CD4-positive, alpha-beta memory T cell (primary cell): ENCODE measurements around the gene THEM5. TPM values are rescaled to one million over a fixed set of nuclear protein-coding genes. Genes with fewer than 3 reads are reported as not detected.

Experiments
- CTCF ChIA-PET: fragments of 350-600 bp; sonication (Branson Sonifier 250); formaldehyde crosslinking; loops from one replicate; lab custom pipeline; 2021; ENCODE audit warnings: inconsistent platforms; ENCODE audit not compliant: partially characterized antibody; lab: Charles Lee
- POLR2A ChIA-PET: fragments of 350-600 bp; sonication (Branson Sonifier 250); formaldehyde crosslinking; loops from one replicate; lab custom pipeline; 2021; ENCODE audit not compliant: partially characterized antibody; lab: Charles Lee
- DNase-seq, 5 donors: peaks; one replicate each; pipeline versions ENCODE4 v3.0.0 to v3.0.0-alpha.2; 2020 to 2022; ENCODE audit warnings: mixed read lengths in 1 of 5
- H3K27ac ChIP-seq: one replicate; pipeline ENCODE4 v1.7.0; 2013; ENCODE audit warnings: low read depth, low read length
- H3K27me3 ChIP-seq: 2 replicates; pipeline ENCODE4 v1.7.0; 2013; ENCODE audit warnings: mild to moderate bottlenecking, low read length, moderate library complexity; ENCODE audit not compliant: insufficient read depth
- H3K36me3 ChIP-seq: 2 replicates; pipeline ENCODE4 v1.7.0; 2013; ENCODE audit warnings: mild to moderate bottlenecking, low read length, moderate library complexity; ENCODE audit not compliant: insufficient read depth
- H3K4me1 ChIP-seq: 2 replicates; pipeline ENCODE4 v1.7.0; 2013; ENCODE audit warnings: mild to moderate bottlenecking, low read length, moderate library complexity; ENCODE audit not compliant: insufficient read depth
- H3K4me3 ChIP-seq, 2 donors: one replicate each; pipeline ENCODE4 v1.7.0; 2013; ENCODE audit warnings: low read length in 2 of 2, mild to moderate bottlenecking in 1 of 2
- H3K9me3 ChIP-seq, 2 donors: one replicate each; pipeline ENCODE4 v1.7.0; 2013; ENCODE audit warnings: low read length in 2 of 2, control low read depth in 1 of 2; ENCODE audit not compliant: control insufficient read depth in 1 of 2
- H3K27ac Mint-ChIP-seq, 7 donors: one replicate each; pipeline ENCODE4 v1.8.0; 2020 to 2021; ENCODE audit warnings: mixed read lengths in 7 of 7, mild to moderate bottlenecking in 6 of 7, inconsistent platforms in 3 of 7, moderate library complexity in 3 of 7
- H3K27me3 Mint-ChIP-seq, 2 donors: one replicate each; pipeline ENCODE4 v1.8.0; 2020 to 2021; ENCODE audit warnings: mixed read lengths in 2 of 2
- H3K36me3 Mint-ChIP-seq, 2 donors: one replicate each; pipeline ENCODE4 v1.8.0; 2020 to 2021; ENCODE audit warnings: mixed read lengths in 2 of 2, inconsistent platforms in 1 of 2, mild to moderate bottlenecking in 1 of 2
- H3K4me1 Mint-ChIP-seq, 4 donors: one replicate each; pipeline ENCODE4 v1.8.0; 2020 to 2021; ENCODE audit warnings: mixed read lengths in 4 of 4, mild to moderate bottlenecking in 1 of 4
- H3K4me3 Mint-ChIP-seq, 8 donors: one replicate each; pipeline ENCODE4 v1.8.0; 2020 to 2021; ENCODE audit warnings: mixed read lengths in 8 of 8, mild to moderate bottlenecking in 7 of 8, moderate library complexity in 6 of 8, inconsistent platforms in 3 of 8
- H3K9me3 Mint-ChIP-seq, 8 donors: one replicate each; pipeline ENCODE4 v1.8.0; 2020 to 2021; ENCODE audit warnings: mixed read lengths in 8 of 8, mild to moderate bottlenecking in 5 of 8, inconsistent platforms in 3 of 8, moderate library complexity in 1 of 8
- intact Hi-C: fragments of 100-400 bp; cut with micrococcal nuclease; formaldehyde crosslinking; loops from one replicate; pipeline ENCODE4 v1.15.1; 2023
- polyA plus RNA-seq, 2 donors: library from polyadenylated mRNA; unstranded; fragments of 300-500 nt; fragmentation: Illumina TruSeq; gene quantifications; one replicate each; pipeline ENCODE4 v1.2.3, GENCODE V29; 2021
- total RNA-seq, 2 experiments: library from RNA; stranded (reverse); gene quantifications; one replicate each; pipeline ENCODE4 v1.2.3, GENCODE V29; 2021

Gene THEM5
- total and polyA plus RNA-seq, 4 experiments from 2014 or later, result 0.40 TPM; not detected in 3

DNA sequence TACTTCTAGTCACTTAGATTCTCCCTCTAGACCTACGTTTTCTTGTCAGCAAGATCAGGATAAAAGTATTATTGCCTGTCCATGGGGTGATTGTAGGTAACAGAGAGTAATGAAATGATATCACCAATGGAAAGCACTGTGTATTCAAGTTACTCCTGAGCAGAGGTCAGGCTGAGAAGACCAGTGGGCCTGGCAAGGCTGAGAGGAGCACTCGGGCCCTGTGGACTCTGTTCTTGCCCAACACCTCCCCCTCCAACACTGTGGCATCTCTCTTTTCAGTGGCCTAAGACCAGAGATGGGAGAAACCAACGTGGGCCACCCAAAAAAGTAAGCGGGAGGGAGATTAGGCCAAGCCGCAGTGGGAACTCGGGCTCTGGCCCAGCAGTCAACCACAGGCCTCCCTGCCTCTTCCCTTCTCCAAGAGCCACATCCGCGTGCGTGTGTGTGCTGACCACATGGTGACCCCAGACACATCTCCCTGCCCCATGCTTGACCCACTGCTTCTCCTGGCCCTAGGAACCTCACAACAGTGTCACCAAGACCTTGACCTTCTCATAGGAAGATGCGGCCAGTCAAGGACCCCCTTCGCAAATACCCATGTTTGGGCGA is 34.2 kb downstream of the THEM5 start:
- Histone ChIP-seq H3K27me3 (no peaks in the 10 kb centered on the region), H3K27ac (peak overlapping the region; percentile 43), H3K9me3 (no peaks in the 10 kb centered on the region), H3K4me1 (peaks cover 89% of the 10 kb centered on the region), H3K4me3 (no peak overlapping the region), H3K36me3 (no peaks in the 10 kb centered on the region)
- peak overlapping the region; percentile 78 to 95 (median 90) for H3K27ac Mint-ChIP-seq
- intact Hi-C loops, result no loop called here
- ChIA-PET CTCF (interaction anchor here (1.8 to 3.7 kb wide), 2 partner anchors 11 to 17 kb away, joined by 8 to 22 read pairs; no protein-coding TSS in a partner anchor), POLR2A (interaction anchor here (3.5 to 14.6 kb wide), 3 partner anchors 8 to 20 kb away, joined by 16 to 233 read pairs (median 127); partner anchors contain the start of genes C2CD4D and RORC)
- no peaks in the 10 kb centered on the region for H3K27me3 Mint-ChIP-seq
- no peaks in the 10 kb centered on the region for H3K9me3 Mint-ChIP-seq
- H3K4me3 Mint-ChIP-seq, result peak overlapping the region; percentile 41 to 89 (median 73)
- DNase-seq, result no peak
- H3K36me3 Mint-ChIP-seq, result peaks cover 8 to 15% of the 10 kb centered on the region in 2 donors
- H3K4me1 Mint-ChIP-seq, result peaks cover 63 to 98% (median 78%) of the 10 kb centered on the region in 4 donors

DNA sequence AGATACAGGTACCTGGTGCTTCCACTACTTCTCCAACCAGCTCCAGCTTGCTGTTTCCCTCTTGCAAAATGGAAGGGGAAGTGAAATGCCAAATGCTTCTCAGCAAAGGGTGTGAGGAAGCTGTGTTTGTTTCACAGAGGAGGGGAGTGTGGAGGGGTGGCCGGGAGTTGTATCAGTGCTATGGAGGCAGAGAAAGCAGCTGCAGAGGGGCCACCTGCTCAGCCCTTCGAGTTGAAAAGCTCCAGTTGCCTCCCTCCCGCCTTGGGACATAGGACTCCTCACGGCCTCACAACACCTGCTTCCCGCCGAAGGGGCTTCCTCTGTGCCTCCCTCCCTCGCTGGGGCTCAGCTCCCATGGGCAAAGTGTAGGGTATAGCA is 36.2 kb downstream of the THEM5 start:
- ChIA-PET POLR2A (interaction anchor here (0.6 to 14.6 kb wide), 5 partner anchors 12 to 191 kb away, joined by 3 to 233 read pairs (median 19); partner anchors contain the start of genes C2CD4D, MRPL9, RORC and TDRKH), CTCF (interaction anchor here (0.9 to 4.8 kb wide), 7 partner anchors 9 to 54 kb away, joined by 3 to 37 read pairs (median 4); partner anchors contain the start of gene MRPL9)
- intact Hi-C loops, result no loop called here
- Mint-ChIP-seq H3K27ac (peak overlapping the region; percentile 49 to 95 (median 88)), H3K4me3 (peak overlapping the region in 7 of 8 donors; percentile 30 to 75 (median 50)), H3K9me3 (no peaks in the 10 kb centered on the region), H3K36me3 (peaks cover 14 to 20% of the 10 kb centered on the region in 2 donors), H3K27me3 (no peaks in the 10 kb centered on the region), H3K4me1 (peaks cover 72 to 100% (median 88%) of the 10 kb centered on the region in 4 donors)
- Histone ChIP-seq H3K27ac (peak overlapping the region; percentile 43), H3K9me3 (no peaks in the 10 kb centered on the region), H3K4me3 (no peak overlapping the region), H3K4me1 (peaks cover 98% of the 10 kb centered on the region), H3K36me3 (no peaks in the 10 kb centered on the region), H3K27me3 (no peaks in the 10 kb centered on the region)
- DNase-seq, result no peak

- no peaks in the 10 kb centered on the region for H3K36me3 ChIP-seq
- ChIA-PET POLR2A (interaction anchor here (0.6 to 14.6 kb wide), 7 partner anchors 13 to 191 kb away, joined by 3 to 233 read pairs (median 19); partner anchors contain the start of genes C2CD4D, MRPL9, RORC and TDRKH), CTCF (interaction anchor here (0.9 to 4.8 kb wide), 8 partner anchors 9 to 185 kb away, joined by 3 to 37 read pairs (median 4); partner anchors contain the start of genes MRPL9 and TDRKH)
- Mint-ChIP-seq H3K4me1 (peaks cover 70 to 99% (median 86%) of the 10 kb centered on the region in 4 donors), H3K27ac (peak overlapping the region; percentile 88 to 95 (median 92)), H3K36me3 (peaks cover 14 to 20% of the 10 kb centered on the region in 2 donors), H3K4me3 (peak overlapping the region; percentile 7 to 85 (median 76)), H3K27me3 (no peaks in the 10 kb centered on the region), H3K9me3 (no peaks in the 10 kb centered on the region)
- H3K27ac ChIP-seq, result peak overlapping the region; percentile 49
- peak overlapping the region in 1 of 2 donors; percentile 38 for H3K4me3 ChIP-seq
- peaks cover 99% of the 10 kb centered on the region for H3K4me1 ChIP-seq
- no peaks in the 10 kb centered on the region for H3K27me3 ChIP-seq
- intact Hi-C loops, result no loop called here
- no peak for DNase-seq
- H3K9me3 ChIP-seq, result no peaks in the 10 kb centered on the region
These were observed 36.8 kb downstream of the THEM5 start for GRCh38 chr1:151816548-151817352.

DNA sequence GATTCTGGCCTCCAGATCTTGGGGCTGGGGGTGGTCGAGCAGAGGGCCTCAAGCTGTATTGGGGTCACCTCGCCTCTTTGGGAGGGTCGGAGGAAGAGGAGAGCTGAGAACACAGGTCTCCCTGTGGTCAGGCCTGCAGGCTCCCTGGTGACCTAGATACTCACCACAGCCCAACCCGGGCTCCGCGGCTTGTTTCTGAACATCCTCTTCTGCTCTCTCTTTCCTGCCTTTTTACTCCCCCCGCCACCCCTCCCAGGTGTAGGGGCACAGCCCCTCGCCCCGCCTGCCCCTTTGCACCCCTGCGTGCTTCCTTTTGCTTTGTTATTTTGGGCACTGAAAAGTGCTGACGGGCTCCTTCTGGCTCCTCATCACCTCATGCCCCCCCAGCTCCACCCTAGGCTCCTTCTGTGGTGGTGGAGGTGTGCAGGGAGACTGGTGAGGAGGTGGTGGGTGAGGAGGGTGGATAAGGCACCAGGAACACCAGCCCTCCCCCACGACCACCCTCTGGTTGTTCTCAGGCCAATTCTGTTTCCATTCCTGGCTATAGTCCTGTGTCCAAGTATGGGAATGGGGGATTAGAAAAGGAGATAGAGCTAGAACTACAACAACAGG is 37.7 kb downstream of the THEM5 start:
- Mint-ChIP-seq H3K27ac (peak overlapping the region; percentile 84 to 95 (median 92)), H3K27me3 (no peaks in the 10 kb centered on the region), H3K36me3 (peaks cover 14 to 20% of the 10 kb centered on the region in 2 donors), H3K4me1 (peaks cover 64 to 96% (median 80%) of the 10 kb centered on the region in 4 donors), H3K9me3 (no peaks in the 10 kb centered on the region), H3K4me3 (peak overlapping the region; percentile 75 to 85 (median 79))
- Histone ChIP-seq H3K27me3 (no peaks in the 10 kb centered on the region), H3K4me1 (peaks cover 92% of the 10 kb centered on the region), H3K36me3 (no peaks in the 10 kb centered on the region), H3K9me3 (no peaks in the 10 kb centered on the region), H3K27ac (peak overlapping the region; percentile 49), H3K4me3 (peak overlapping the region; percentile 25 to 38)
- ChIA-PET POLR2A (interaction anchor here (1.0 to 14.6 kb wide), 7 partner anchors 14 to 89 kb away, joined by 3 to 233 read pairs (median 19); partner anchors contain the start of genes C2CD4D, MRPL9, RORC and TDRKH), CTCF (interaction anchor here (0.7 to 4.8 kb wide), 6 partner anchors 10 to 186 kb away, joined by 3 to 37 read pairs (median 6); partner anchors contain the start of gene TDRKH)
- peak; percentile 72 to 81 (median 78) for DNase-seq
- intact Hi-C loops, result no loop called here

DNA sequence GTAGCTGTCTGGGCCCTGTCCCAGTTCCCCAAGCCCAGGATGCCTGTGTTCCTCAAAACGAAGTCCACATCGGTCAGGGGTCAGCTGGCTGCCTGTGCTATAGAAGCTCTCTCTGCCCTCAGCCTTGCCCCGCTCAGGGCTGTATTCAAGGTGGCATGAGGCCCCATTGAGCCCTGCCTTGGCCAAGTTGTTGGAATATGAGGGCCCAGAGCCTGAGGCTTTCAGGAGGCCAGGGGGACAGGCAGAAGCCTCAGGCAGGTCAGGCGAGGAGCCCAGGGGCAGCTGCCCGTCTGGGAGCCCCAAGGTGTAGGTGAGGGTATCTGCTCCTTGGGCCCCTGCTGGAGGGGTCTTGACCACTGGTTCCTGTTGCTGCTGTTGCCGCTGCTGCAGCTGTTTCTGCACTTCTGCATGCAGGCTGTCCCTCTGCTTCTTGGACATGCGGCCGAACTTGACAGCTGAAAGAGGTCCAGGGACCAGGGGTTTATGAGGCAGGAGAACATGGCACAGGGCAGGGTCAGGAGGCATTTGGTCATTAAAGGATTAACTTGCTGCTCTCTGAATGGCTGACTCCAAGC is 38.5 kb downstream of the THEM5 start:
- POLR2A ChIA-PET, result interaction anchor here (0.6 to 14.6 kb wide), 8 partner anchors 13 to 397 kb away, joined by 3 to 233 read pairs (median 18); partner anchors contain the start of genes C2CD4D, MRPL9, RORC and TDRKH
- Histone ChIP-seq H3K27me3 (no peaks in the 10 kb centered on the region), H3K27ac (peak overlapping the region; percentile 49), H3K9me3 (no peaks in the 10 kb centered on the region), H3K4me1 (peaks cover 84% of the 10 kb centered on the region), H3K36me3 (no peaks in the 10 kb centered on the region), H3K4me3 (no peak overlapping the region)
- H3K27me3 Mint-ChIP-seq, result no peaks in the 10 kb centered on the region
- peaks cover 14 to 15% of the 10 kb centered on the region in 2 donors for H3K36me3 Mint-ChIP-seq
- no peak for DNase-seq
- H3K27ac Mint-ChIP-seq, result peak overlapping the region; percentile 75 to 95 (median 92)
- no peaks in the 10 kb centered on the region for H3K9me3 Mint-ChIP-seq
- peak overlapping the region in 7 of 8 donors; percentile 64 to 85 (median 77) for H3K4me3 Mint-ChIP-seq
- H3K4me1 Mint-ChIP-seq, result peaks cover 58 to 88% (median 74%) of the 10 kb centered on the region in 4 donors
- intact Hi-C loops, result no loop called here
- CTCF ChIA-PET, result interaction anchor here (0.7 to 4.8 kb wide), 4 partner anchors 11 to 20 kb away, joined by 3 to 37 read pairs (median 15); no protein-coding TSS in a partner anchor

- Histone ChIP-seq H3K9me3 (no peaks in the 10 kb centered on the region), H3K27me3 (no peaks in the 10 kb centered on the region), H3K27ac (peak overlapping the region; percentile 49), H3K4me1 (peaks cover 78% of the 10 kb centered on the region), H3K4me3 (no peak overlapping the region), H3K36me3 (no peaks in the 10 kb centered on the region)
- intact Hi-C loops, result no loop called here
- peaks cover 15 to 16% of the 10 kb centered on the region in 2 donors for H3K36me3 Mint-ChIP-seq
- H3K4me3 Mint-ChIP-seq, result peak overlapping the region in 3 of 8 donors; percentile 33 to 46 (median 40)
- ChIA-PET CTCF (interaction anchor here (2.8 to 4.8 kb wide), 2 partner anchors 15 to 20 kb away, joined by 26 to 37 read pairs; no protein-coding TSS in a partner anchor), POLR2A (interaction anchor here (3.0 to 14.6 kb wide), 4 partner anchors 12 to 51 kb away, joined by 18 to 233 read pairs (median 27); partner anchors contain the start of genes MRPL9, RORC and TDRKH)
- H3K27ac Mint-ChIP-seq, result peak overlapping the region in 6 of 7 donors; percentile 35 to 95 (median 82)
- DNase-seq, result no peak
- peaks cover 55 to 82% (median 68%) of the 10 kb centered on the region in 4 donors for H3K4me1 Mint-ChIP-seq
- no peaks in the 10 kb centered on the region for H3K9me3 Mint-ChIP-seq
- no peaks in the 10 kb centered on the region for H3K27me3 Mint-ChIP-seq
These were observed 39.1 kb downstream of the THEM5 start for GRCh38 chr1:151814426-151814825.
